NOMO-1 treated with DMSO at 0.1 percent for 48 hours (cell line): Measurements from ENCODE around the gene CTTNBP2NL.
"Not testable (repeated sequence)": the region's sequence is repeated elsewhere in the genome, so short reads cannot be mapped to it uniquely, and the experiment has no call there.

Experiments used
- DNase-seq: peaks from one replicate; lab custom pipeline; 2025; ENCODE audit not compliant: unreplicated experiment; lab: John Stamatoyannopoulos, UW

The CTTNBP2NL gene

GRCh38 chr1:112418099-112418892 lies 22.3 kb downstream of the CTTNBP2NL start:
- DNase-seq: no peak

- DNase-seq: no peak
Measured at GRCh38 chr1:112423207-112423606, 27.2 kb downstream of the CTTNBP2NL start.

- DNase-seq: not testable (repeated sequence)
Measured at GRCh38 chr1:112423666-112424065, 27.7 kb downstream of the CTTNBP2NL start.

- no peak for DNase-seq
Measured at GRCh38 chr1:112429749-112430148, 33.7 kb downstream of the CTTNBP2NL start.

- DNase-seq: peak; percentile 69
Measured at GRCh38 chr1:112431038-112431437, 35.0 kb downstream of the CTTNBP2NL start.

- DNase-seq: no peak
Measured at GRCh38 chr1:112435448-112435847, 39.4 kb downstream of the CTTNBP2NL start.

GRCh38 chr1:112436384-112437156 lies 40.6 kb downstream of the CTTNBP2NL start:
- DNase-seq: no peak

- DNase-seq: not testable (repeated sequence)
Measured at GRCh38 chr1:112438156-112438555, 42.1 kb downstream of the CTTNBP2NL start.

GRCh38 chr1:112439592-112439991 lies 43.6 kb downstream of the CTTNBP2NL start:
- DNase-seq: no peak

GRCh38 chr1:112440574-112440973 lies 44.6 kb downstream of the CTTNBP2NL start:
- no peak for DNase-seq

- DNase-seq: no peak
Measured at GRCh38 chr1:112444269-112444668, 48.3 kb downstream of the CTTNBP2NL start.

GRCh38 chr1:112445596-112445995 lies 49.6 kb downstream of the CTTNBP2NL start:
- no peak for DNase-seq

- no peak for DNase-seq
Measured at GRCh38 chr1:112446411-112446810, 50.4 kb downstream of the CTTNBP2NL start.

- no peak for DNase-seq
Measured at GRCh38 chr1:112448904-112449629, 53.1 kb downstream of the CTTNBP2NL start.

GRCh38 chr1:112449630-112449983 lies 53.6 kb downstream of the CTTNBP2NL start:
- DNase-seq: no peak

- no peak for DNase-seq
Measured at GRCh38 chr1:112450773-112451172, 54.8 kb downstream of the CTTNBP2NL start.

- DNase-seq: not testable (repeated sequence)
Measured at GRCh38 chr1:112451301-112451700, 55.3 kb downstream of the CTTNBP2NL start.

- DNase-seq: no peak
Measured at GRCh38 chr1:112453876-112454275, 57.9 kb downstream of the CTTNBP2NL start.

GRCh38 chr1:112454316-112454715 lies 58.3 kb downstream of the CTTNBP2NL start:
- no peak for DNase-seq

GRCh38 chr1:112457241-112457640 lies 61.2 kb downstream of the CTTNBP2NL start:
- DNase-seq: no peak

GRCh38 chr1:112457955-112458354 lies 61.9 kb downstream of the CTTNBP2NL start:
- no peak for DNase-seq

GRCh38 chr1:112458756-112459155 lies 62.7 kb downstream of the CTTNBP2NL start:
- no peak for DNase-seq
